Loucy (cell line): ENCODE data around the gene FZD10.

Source experiments
- H2AFZ ChIP-seq: fragments of 200-600 bp; sonication (generic); 2 replicates; pipeline ENCODE4 v1.6.0; 2016; ENCODE audit warnings: antibody characterized with exemption, mild to moderate bottlenecking, low read length, moderate library complexity
- H3F3A ChIP-seq: fragments of 200-600 bp; 2 replicates; pipeline ENCODE4 v1.6.0; 2016; ENCODE audit warnings: antibody characterized with exemption, low read depth, mild to moderate bottlenecking
- H3K27me3 ChIP-seq: fragments of 200-600 bp; sonication (generic); 2 replicates; pipeline ENCODE4 v1.6.1; 2014; ENCODE audit warnings: low read length, mild to moderate bottlenecking; ENCODE audit not compliant: insufficient read depth, poor library complexity, severe bottlenecking
- H3K36me3 ChIP-seq: fragments of 200-600 bp; sonication (generic); 2 replicates; pipeline ENCODE4 v1.6.1; 2016; ENCODE audit warnings: low read length; ENCODE audit not compliant: insufficient read depth
- H3K4me1 ChIP-seq: fragments of 200-600 bp; sonication (generic); 2 replicates; pipeline ENCODE4 v1.5.1; 2014; ENCODE audit warnings: low read length, mild to moderate bottlenecking; ENCODE audit not compliant: insufficient read depth, poor library complexity, severe bottlenecking
- H3K4me2 ChIP-seq: fragments of 200-600 bp; sonication (generic); 2 replicates; pipeline ENCODE4 v1.6.0; 2014; ENCODE audit warnings: antibody characterized with exemption, low read length, low read depth, mild to moderate bottlenecking; ENCODE audit not compliant: poor library complexity, severe bottlenecking
- H3K4me3 ChIP-seq: fragments of 200-600 bp; sonication (generic); 2 replicates; pipeline ENCODE4 v1.5.1; 2014; ENCODE audit warnings: low read length, mild to moderate bottlenecking, mixed read lengths; ENCODE audit not compliant: poor library complexity, severe bottlenecking
- H3K79me2 ChIP-seq: fragments of 200-600 bp; sonication (generic); 2 replicates; pipeline ENCODE4 v1.6.1; 2014; ENCODE audit warnings: low read length; ENCODE audit not compliant: insufficient read depth
- H3K9ac ChIP-seq: fragments of 200-600 bp; sonication (generic); 2 replicates; pipeline ENCODE4 v1.6.0; 2014; ENCODE audit warnings: mild to moderate bottlenecking, low read depth, low read length, moderate library complexity; ENCODE audit not compliant: poor library complexity, severe bottlenecking
- H3K9me2 ChIP-seq: fragments of 200-600 bp; sonication (generic); replicated peaks from 2 replicates; pipeline ENCODE4 v1.6.1; 2016; ENCODE audit warnings: low read depth, low read length, mixed read lengths
- H3K9me3 ChIP-seq: fragments of 200-600 bp; sonication (generic); 2 replicates; pipeline ENCODE4 v1.6.1; 2014; ENCODE audit warnings: mild to moderate bottlenecking, antibody characterized with exemption, low read length, low read depth; ENCODE audit not compliant: insufficient read depth
- H4K20me1 ChIP-seq: fragments of 200-600 bp; sonication (generic); 2 replicates; pipeline ENCODE4 v1.6.0; 2014; ENCODE audit warnings: antibody characterized with exemption, low read length, mild to moderate bottlenecking; ENCODE audit not compliant: insufficient read depth, poor library complexity, severe bottlenecking
- EZH2phosphoT487 ChIP-seq: fragments of 200-600 bp; IDR thresholded peaks from 2 replicates; pipeline ENCODE4 v1.6.1; 2018; ENCODE audit warnings: antibody characterized with exemption, mild to moderate bottlenecking, moderate library complexity, borderline replicate concordance
- TF ChIP-seq, protein P1 (sequence below): fragments of 200-600 bp; sonication (generic); conservative IDR thresholded peaks from 2 replicates; pipeline ENCODE4 v1.5.1; 2014; ENCODE audit warnings: mild to moderate bottlenecking, antibody characterized with exemption, low read length

Gene FZD10

DNA sequence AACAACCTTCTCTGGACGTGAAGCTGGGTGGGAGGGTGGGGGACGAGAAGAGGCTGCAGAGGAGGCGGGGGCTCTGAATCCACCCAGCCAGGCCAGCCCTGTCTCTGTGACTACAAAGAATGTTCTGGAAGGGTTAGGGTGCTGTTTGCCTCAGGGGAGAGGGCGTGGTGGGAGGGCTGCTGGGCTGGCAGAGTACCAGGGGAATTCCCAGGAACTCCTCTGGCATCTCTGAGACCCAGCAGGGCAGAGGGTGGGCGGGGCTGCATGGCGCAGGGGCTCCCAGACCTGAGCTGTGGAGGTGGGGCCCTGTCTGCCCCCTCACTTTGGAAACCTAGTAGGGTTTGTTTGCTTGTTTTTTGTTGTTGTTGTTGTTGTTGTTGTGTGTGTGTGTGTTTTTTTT, 45.5 kb upstream of the FZD10 start:
- Histone ChIP-seq H3K4me1 (no peaks in the 10 kb centered on the region), H3F3A (no peaks in the 10 kb centered on the region), H3K9me3 (no peaks in the 10 kb centered on the region), H3K4me3 (no peak overlapping the region), H3K79me2 (no peaks in the 10 kb centered on the region), H3K36me3 (no peaks in the 10 kb centered on the region), H4K20me1 (no peaks in the 10 kb centered on the region), H3K4me2 (no peak overlapping the region), H2AFZ (no peak overlapping the region), H3K9ac (no peak overlapping the region), H3K27me3 (no peaks in the 10 kb centered on the region), H3K9me2 (no peaks in the 10 kb centered on the region)
- TF ChIP-seq EZH2phosphoT487 = no peak
- TF ChIP-seq, protein P1, sequence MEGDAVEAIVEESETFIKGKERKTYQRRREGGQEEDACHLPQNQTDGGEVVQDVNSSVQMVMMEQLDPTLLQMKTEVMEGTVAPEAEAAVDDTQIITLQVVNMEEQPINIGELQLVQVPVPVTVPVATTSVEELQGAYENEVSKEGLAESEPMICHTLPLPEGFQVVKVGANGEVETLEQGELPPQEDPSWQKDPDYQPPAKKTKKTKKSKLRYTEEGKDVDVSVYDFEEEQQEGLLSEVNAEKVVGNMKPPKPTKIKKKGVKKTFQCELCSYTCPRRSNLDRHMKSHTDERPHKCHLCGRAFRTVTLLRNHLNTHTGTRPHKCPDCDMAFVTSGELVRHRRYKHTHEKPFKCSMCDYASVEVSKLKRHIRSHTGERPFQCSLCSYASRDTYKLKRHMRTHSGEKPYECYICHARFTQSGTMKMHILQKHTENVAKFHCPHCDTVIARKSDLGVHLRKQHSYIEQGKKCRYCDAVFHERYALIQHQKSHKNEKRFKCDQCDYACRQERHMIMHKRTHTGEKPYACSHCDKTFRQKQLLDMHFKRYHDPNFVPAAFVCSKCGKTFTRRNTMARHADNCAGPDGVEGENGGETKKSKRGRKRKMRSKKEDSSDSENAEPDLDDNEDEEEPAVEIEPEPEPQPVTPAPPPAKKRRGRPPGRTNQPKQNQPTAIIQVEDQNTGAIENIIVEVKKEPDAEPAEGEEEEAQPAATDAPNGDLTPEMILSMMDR = no peak

GRCh38 chr12:130117233-130117632, 45.0 kb upstream of the FZD10 start:
- H3K9me2 ChIP-seq = no peaks in the 10 kb centered on the region
- no peaks in the 10 kb centered on the region for H3F3A ChIP-seq
- H3K4me1 ChIP-seq = no peaks in the 10 kb centered on the region
- no peak overlapping the region for H3K4me2 ChIP-seq
- no peaks in the 10 kb centered on the region for H3K9me3 ChIP-seq
- H3K36me3 ChIP-seq = no peaks in the 10 kb centered on the region
- no peak overlapping the region for H2AFZ ChIP-seq
- TF ChIP-seq EZH2phosphoT487 = no peak
- TF ChIP-seq, protein P1 = no peak
- no peaks in the 10 kb centered on the region for H4K20me1 ChIP-seq
- no peaks in the 10 kb centered on the region for H3K79me2 ChIP-seq
- no peaks in the 10 kb centered on the region for H3K27me3 ChIP-seq
- no peak overlapping the region for H3K9ac ChIP-seq
- no peak overlapping the region for H3K4me3 ChIP-seq

DNA sequence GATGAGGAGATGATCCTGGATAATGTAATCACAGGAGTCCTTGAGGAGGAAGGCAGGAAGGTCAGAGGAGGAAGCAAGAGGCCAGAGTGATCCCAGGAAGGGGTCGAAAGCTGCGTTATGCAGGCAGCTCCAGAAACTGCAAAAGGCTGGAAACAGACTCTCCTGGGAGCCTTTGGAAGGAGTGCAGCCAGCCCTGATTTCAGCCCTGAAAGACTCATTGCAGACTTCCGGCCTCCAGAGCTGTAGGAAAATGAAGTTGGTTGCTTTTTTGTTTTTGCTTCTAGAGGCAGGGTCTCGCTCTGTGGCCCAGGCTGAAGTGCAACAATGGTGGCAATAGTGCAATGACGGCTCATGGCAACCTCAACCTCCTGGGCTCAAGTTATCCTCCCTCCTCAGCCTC, 44.6 kb upstream of the FZD10 start:
- no peak overlapping the region for H2AFZ ChIP-seq
- no peaks in the 10 kb centered on the region for H4K20me1 ChIP-seq
- H3K4me2 ChIP-seq = no peak overlapping the region
- no peaks in the 10 kb centered on the region for H3K9me2 ChIP-seq
- no peaks in the 10 kb centered on the region for H3K9me3 ChIP-seq
- H3K36me3 ChIP-seq = no peaks in the 10 kb centered on the region
- H3K9ac ChIP-seq = no peak overlapping the region
- H3K79me2 ChIP-seq = no peaks in the 10 kb centered on the region
- no peaks in the 10 kb centered on the region for H3K27me3 ChIP-seq
- no peak overlapping the region for H3K4me3 ChIP-seq
- no peaks in the 10 kb centered on the region for H3K4me1 ChIP-seq
- no peaks in the 10 kb centered on the region for H3F3A ChIP-seq
- no peak for TF ChIP-seq EZH2phosphoT487
- TF ChIP-seq, protein P1 = no peak
